HG02970 (cell line): ENCODE results near the gene CAPN9.
"Not testable (repeated sequence)": the region's sequence is repeated elsewhere in the genome, so short reads cannot be mapped to it uniquely, and the experiment has no call there.

Experiments
- ATAC-seq: cut with Tn5 transposase; IDR thresholded peaks from one replicate; pipeline ENCODE4 v1.9.1; 2021; ENCODE audit warnings: mild to moderate bottlenecking, moderate library complexity, moderate number of reproducible peaks; ENCODE audit not compliant: unreplicated experiment, low FRiP score

CAPN9 gene

DNA sequence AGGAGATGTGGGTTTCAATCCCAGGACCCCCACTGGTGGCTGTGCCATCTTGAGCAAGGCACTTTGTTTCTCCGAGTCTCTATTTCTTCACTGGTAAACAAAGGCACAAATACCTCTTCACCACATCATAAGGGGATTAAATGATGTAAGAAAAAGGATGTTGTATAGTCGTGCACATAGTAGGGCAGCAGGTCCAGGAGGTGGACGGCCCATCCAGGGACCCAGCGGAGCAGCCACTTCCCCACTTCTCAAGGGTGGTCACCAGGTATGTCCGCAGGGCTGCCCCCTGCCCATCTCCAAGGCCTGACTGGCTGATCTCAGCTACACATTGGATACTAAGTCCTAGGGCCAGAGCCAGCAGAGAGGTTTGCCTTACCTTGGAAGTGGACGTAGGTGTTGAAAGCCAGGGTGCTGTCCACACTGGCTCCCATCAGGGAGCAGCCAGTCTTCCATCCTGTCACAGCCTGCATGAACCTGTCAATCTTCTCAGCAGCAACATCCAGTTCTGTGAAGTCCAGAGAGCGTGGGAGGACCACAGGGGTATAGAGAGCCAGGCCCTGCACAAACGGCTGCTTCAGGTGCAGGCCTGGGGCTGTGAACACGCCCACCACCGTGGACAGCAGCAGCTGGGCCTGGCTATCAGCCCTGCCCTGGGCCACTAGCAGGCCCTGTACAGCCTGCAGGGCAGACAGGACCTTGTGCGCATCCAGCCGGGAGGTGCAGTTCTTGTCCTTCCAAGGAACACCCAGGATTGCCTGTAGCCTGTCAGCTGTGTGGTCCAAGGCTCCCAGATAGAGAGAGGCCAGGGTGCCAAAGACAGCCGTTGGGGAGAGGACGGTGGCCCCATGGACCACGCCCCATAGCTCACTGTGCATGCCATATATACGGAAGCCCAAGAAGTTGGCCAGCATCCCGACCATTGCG lies 37.3 kb upstream of the CAPN9 start:
- ATAC-seq = no peak

DNA sequence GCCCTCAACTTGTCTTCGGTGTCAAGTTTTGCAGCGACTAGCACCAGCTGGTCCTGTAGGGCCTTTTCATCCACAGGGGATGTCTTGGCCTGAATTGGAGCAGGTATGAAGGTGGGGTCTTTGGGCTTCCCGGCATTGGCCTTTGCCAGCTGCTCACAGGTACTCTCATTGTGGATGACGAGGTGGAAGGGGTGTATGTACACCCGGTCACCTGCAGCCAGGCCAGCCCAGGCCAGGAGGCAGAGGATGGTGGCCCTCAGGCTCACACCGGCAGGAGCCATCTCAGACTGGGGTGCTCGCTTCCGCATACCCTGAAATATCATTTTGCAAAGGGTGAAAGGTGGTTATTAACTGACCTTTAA lies 36.7 kb upstream of the CAPN9 start:
- ATAC-seq = no peak

DNA sequence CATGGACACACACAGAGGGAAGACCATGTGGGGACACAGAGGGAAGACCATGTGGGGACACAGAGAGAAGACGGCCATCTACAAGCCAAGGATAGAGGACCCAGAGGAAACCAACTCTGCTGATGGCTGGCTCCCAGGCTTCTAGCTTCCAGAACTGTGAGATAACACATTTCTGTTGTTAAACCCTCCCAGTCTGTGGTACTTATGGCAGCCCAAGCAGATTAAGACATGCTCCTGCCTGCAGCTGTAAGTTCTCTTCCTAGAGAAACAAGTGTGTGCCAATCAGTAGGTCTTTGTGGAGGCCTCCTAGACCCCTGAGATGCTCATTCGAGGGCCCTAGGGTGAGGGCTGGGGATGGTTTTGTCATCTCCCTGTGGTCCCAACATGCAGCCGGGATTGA lies 35.9 kb upstream of the CAPN9 start:
- no peak for ATAC-seq

DNA sequence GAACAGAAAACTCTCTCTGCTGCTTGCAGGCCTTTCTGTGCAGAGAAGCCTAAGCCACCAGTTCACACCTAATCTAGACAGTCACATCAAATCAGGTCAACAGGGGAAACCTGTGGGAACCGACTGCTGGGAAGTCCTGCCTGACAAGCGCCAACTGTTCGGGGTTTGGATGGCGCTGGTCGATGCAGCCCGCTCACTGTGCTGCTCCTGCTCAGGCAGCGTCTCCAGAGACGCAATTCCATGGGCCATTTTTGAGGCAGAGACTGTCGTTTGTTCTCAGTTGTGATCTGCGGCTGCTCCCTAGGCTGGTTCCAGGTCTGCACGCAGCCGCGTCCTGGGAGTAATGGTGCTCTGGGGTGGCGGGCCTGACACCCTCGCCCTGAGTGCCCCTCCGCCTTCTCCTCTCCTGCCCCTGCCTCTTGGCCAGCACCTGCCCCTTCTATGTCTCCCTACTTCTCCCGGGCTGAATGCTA lies 34.7 kb upstream of the CAPN9 start:
- ATAC-seq = no peak

GRCh38 chr1:230713138-230713537 lies 34.0 kb upstream of the CAPN9 start:
- ATAC-seq = no peak

DNA sequence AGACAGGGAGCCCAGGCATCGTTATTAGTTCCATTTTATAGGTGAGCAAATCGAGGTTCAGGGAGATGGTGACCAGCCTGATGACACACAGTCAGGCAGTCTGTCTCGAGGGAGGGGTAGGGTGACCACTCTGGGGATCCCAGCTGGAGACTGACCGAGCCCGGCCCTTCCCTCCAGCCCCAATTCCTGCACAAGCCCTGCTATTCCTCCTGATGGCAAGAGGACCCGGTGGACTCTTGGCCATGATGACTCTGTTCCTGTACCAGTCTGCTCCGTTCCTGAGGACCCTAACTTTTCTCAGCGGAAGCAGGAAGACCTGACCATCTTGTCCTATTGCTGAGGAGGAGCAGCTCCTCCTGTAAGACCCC lies 33.7 kb upstream of the CAPN9 start:
- ATAC-seq = no peak

DNA sequence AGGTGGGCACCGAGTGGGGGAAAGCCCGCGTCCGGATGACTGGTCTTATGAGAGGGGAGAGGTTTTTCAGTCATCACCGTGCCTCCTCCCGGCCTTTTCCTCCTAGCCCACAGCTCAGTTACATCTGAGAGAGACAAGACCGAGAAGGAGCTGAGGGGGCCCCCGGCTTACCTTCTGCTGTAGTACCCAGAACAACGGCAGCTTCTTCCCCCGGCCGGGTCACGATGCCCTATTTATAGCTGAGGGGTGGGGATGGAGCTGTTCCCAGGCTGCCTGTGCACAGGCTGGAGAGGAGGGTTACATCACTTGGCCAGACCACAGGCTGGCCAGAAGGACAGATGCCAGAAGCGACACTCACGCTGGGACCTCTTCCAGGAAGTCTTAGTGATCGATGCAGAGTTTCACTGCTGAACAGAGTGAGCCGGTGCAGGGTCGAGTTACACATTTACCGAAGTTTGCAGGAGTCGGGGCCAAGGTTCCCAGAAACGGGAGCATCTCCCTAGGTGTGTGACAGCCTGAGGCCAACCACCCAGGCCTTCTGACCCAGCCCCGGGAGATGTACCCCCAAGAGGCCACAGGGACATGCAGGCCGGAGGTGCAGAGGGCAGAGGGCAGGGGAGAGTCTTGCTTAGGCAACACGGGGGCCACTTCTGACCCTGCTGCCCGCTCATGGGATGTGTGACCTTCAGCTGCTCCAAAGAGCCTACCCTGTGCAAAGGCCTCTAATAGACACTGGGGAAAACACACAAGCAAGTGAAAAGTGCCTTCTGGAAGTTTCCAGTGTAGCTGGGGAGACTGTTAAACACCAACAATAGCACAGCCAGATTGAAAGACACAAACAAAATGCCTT lies 33.0 kb upstream of the CAPN9 start, which contains the start of gene AGT:
Gene AGT, minus strand, starts transcription at position 208 of the 850 bp plus-strand sequence. CDS start 3,299 bp downstream, outside the sequence.
- no peak for ATAC-seq

- ATAC-seq = no peak
Measured at GRCh38 chr1:230715510-230715909, 31.7 kb upstream of the CAPN9 start.

DNA sequence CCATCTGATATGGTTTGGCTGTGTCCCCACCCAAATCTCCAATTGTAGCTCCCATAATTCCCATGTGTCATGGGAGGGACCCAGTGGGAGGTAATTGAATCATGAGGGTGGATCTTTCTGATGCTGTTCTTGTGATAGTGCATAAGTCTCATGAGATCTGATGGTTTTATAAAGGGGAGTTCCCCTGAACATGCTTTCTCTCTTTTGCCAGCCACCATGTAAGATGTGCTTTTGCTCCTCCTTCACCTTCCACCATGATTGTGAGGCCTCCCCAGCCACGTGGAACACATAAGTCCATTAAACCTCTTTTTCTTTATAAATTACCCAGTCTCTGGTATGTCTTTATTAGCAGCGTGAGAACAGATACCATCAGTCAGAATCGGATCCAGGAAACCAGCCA lies 30.7 kb upstream of the CAPN9 start:
- ATAC-seq = not testable (repeated sequence)

GRCh38 chr1:230717251-230717650 lies 29.9 kb upstream of the CAPN9 start:
- no peak for ATAC-seq

- ATAC-seq = not testable (repeated sequence)
Measured at GRCh38 chr1:230721849-230722522, 25.2 kb upstream of the CAPN9 start.

DNA sequence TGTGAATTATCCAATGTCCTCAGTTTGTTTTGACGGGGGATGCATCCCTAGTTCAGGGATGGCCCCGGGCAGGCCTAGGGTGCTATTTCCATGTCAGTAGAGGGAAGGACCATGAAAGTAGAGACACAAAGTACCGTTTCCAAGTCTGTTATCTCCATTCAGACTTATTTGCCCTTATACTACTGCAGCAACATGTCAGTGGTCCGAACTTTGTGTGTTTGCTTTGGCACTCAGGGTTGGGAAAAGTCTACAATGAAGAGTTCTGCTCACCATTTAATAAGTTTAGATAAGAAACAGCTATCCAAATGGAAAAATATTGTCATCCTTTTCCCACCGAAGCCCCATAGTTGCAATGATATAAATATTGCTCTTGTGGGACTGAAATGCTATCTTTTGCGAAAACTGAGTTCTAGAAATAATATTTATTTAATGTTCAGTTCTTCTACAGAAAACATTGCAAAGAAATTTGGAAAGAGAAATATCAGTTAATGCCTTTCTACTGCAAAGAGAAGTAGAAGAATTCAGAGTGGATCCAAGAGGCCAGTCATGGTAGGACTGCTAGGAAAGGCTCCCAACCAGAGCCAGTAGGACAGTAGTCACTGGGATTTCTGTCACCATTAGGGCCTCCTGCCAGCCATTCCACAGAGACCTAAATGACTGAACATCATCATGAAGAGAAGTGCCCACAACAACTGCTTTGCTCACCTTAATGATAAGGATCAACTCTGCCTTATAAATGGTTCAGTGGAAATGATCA lies 21.8 kb upstream of the CAPN9 start:
- ATAC-seq = no peak

- ATAC-seq = no peak
Measured at GRCh38 chr1:230728710-230729392, 18.3 kb upstream of the CAPN9 start.

DNA sequence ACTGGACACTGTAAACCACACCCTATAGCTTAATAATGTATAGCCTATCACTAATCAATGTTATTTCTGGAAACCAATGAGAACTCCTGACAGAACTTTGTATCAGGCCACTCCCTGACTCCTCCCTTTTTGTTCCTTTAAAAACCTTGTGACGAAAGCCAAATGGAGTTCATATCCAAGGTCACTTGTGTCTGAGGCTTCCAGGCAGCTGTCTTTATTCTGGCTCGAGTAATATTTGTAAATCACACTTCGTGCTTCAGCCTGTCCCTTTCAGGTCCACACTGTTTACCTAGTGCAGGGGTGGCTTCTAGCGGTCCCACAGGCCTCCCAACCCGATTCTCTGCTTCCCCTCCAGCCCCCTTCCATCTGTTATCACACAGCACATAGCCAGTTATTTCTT lies 16.2 kb upstream of the CAPN9 start:
- no peak for ATAC-seq

GRCh38 chr1:230735447-230735846 lies 11.7 kb upstream of the CAPN9 start:
- no peak for ATAC-seq

DNA sequence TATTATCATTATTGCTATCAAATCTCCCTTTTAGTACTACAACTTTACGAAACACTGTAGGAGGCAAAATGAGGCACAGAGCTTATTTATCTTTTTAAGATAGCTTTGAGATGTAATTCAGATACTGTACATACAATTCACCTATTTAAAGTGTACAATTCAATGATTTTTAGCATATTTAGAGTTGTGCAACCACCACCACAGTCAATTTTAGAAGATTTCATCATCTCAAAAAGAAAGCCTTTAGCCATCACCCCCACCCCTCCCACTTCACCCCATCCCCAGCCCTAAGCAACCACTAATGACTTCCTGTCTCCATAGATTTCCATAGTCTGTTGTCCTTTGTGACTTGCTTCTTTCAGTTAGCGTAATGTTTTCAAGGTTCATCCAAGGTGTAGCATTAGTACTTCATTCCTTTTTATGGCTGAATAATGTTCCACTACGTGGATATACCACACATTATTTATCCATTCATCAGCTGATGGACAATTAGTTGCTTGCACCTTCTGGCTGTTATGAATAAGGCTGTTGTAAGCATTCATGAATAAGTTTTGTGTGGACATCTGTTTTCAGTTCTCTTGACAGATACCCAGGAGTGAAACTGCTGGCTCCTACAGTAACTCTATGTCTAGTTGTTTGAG lies 9.4 kb upstream of the CAPN9 start:
- no peak for ATAC-seq

- ATAC-seq = no peak
Measured at GRCh38 chr1:230739564-230740290, 7.5 kb upstream of the CAPN9 start.

DNA sequence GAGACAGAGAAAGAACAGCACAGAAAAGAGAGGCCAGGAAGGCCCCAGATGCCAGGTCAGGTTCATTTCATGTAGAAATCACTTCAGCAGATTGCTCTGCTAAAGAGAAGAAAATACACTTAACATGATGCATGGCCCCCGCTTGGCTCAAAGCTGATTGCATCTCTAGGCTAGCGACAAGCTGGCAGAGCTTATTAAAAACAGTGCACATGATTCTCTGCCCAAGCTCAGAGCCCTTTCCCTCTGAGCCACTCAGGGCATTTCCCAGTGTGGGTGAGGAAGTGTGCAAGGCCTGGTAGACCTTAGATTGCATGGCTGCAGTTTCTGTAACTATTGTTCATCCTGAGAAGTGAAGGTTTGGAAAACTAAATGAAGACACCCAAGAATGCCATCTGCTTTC lies 3.3 kb upstream of the CAPN9 start:
- ATAC-seq = no peak
